ENCODE results near the gene AGL. TPM values are rescaled to one million over a fixed set of nuclear protein-coding genes. Genes with fewer than 3 reads are reported as not detected.
A peak's percentile ranks its signal among the peaks of the same experiment; 100 is the strongest.

Gene AGL
- total and polyA plus RNA-seq, 10 of the 15 experiments (the other 5 are each of a cell fraction or from before 2014, with no cell fraction given), result 5.6 to 21.6 (median 13.7) TPM

GRCh38 chr1:99849744-99850458, at the start of gene AGL (continued):
- TF ChIP-seq ZBTB40 (IDR thresholded peaks at IDR 0.05; ENCODE audit: borderline replicate concordance), result no peak; the same call in 1 of the 2 replicates
- TF ChIP-seq EZH2 (IDR thresholded peaks at IDR 0.05; ENCODE audit: borderline replicate concordance, control insufficient read depth, low read depth, low read length), result no peak
- TF ChIP-seq NFYB (IDR thresholded peaks at IDR 0.05; ENCODE audit: insufficient read depth, low read depth, low read length), result no peak
- TF ChIP-seq CREM (IDR thresholded peaks at IDR 0.05; ENCODE audit: low read depth), result peak; percentile 22; the same call in 1 of the 2 replicates
- TF ChIP-seq BHLHE40 (IDR thresholded peaks at IDR 0.05; ENCODE audit: borderline replicate concordance in 1 of 2, low read depth in 2 of 2, low read length in 1 of 2), result peak in 1 of 2 experiments; percentile 55; a peak in 2 of 4 replicates
- 0 out of 2 replicates have a peak, but pooled peaks have one; percentile 64 for TF ChIP-seq RCOR1 (conservative IDR thresholded peaks at IDR 0.05; ENCODE audit: low read depth, low read length)
- TF ChIP-seq RAD21 (IDR thresholded peaks at IDR 0.05; ENCODE audit: insufficient read depth, low read depth, low read length), result no peak
- TF ChIP-seq YBX1 (IDR thresholded peaks at IDR 0.05), result no peak
- TF ChIP-seq TAF1 (IDR thresholded peaks at IDR 0.05; ENCODE audit: borderline replicate concordance, low read depth, low read length), result peak; percentile 93
- no peak for TF ChIP-seq CHD4 (IDR thresholded peaks at IDR 0.05)
- TF ChIP-seq RB1 (IDR thresholded peaks at IDR 0.05; ENCODE audit: borderline replicate concordance), result no peak
- no peak for TF ChIP-seq E2F8 (IDR thresholded peaks at IDR 0.05; ENCODE audit: low read depth, partially characterized antibody)
- 0 out of 2 replicates have a peak, but pooled peaks have one; percentile 2 for TF ChIP-seq SPI1 (IDR thresholded peaks at IDR 0.05; ENCODE audit: borderline replicate concordance, insufficient read depth, low read depth, low read length)
- peak; percentile 47 for TF ChIP-seq RUNX3 (IDR thresholded peaks at IDR 0.05; ENCODE audit: low read length)
- 0 out of 2 replicates have a peak, but pooled peaks have one; percentile 52 for TF ChIP-seq RBBP5 (conservative IDR thresholded peaks at IDR 0.05)
- TF ChIP-seq WRNIP1 (IDR thresholded peaks at IDR 0.05; ENCODE audit: borderline replicate concordance, low read depth, low read length), result no peak
- TF ChIP-seq TCF7 (IDR thresholded peaks at IDR 0.05; ENCODE audit: borderline replicate concordance), result no peak
- no peak for TF ChIP-seq EP300 (IDR thresholded peaks at IDR 0.05; ENCODE audit: borderline replicate concordance in 1 of 2, control insufficient read depth in 1 of 2, low read depth in 2 of 2, low read length in 2 of 2)
- TF ChIP-seq EED (IDR thresholded peaks at IDR 0.05; ENCODE audit: low read depth), result peak; percentile 28

Data from GM12878 (cell line).